ENCODE data around the gene IGSF9.

- TF ChIP-seq CTCF (IDR thresholded peaks at IDR 0.05; ENCODE audit: low read depth, low read length) (no peak), EZH2phosphoT487 (IDR thresholded peaks at IDR 0.05; ENCODE audit: low read depth) (no peak)
These were observed 56.2 kb downstream of the IGSF9 start for GRCh38 chr1:159889202-159889601.
